Nephron progenitor cell (in vitro differentiated cells): Measurements from ENCODE around the gene THYN1.
A peak's percentile ranks its signal among the peaks of the same experiment; 100 is the strongest.
"Not testable (repeated sequence)": the region's sequence is repeated elsewhere in the genome, so short reads cannot be mapped to it uniquely, and the experiment has no call there.

Source experiments
- DNase-seq: peaks from one replicate; pipeline ENCODE4 v3.0.0; 2021
- H3K27ac Mint-ChIP-seq: 2 replicates; pipeline ENCODE4 v1.8.0; 2021; ENCODE audit warnings: mild to moderate bottlenecking, moderate library complexity, mixed read lengths
- H3K27me3 Mint-ChIP-seq: 2 replicates; pipeline ENCODE4 v1.8.0; 2021; ENCODE audit warnings: mild to moderate bottlenecking, low read depth, mixed read lengths; ENCODE audit not compliant: poor library complexity
- H3K36me3 Mint-ChIP-seq: 2 replicates; pipeline ENCODE4 v1.8.0; 2021; ENCODE audit warnings: low read depth, mixed read lengths
- H3K4me1 Mint-ChIP-seq: 2 replicates; pipeline ENCODE4 v1.8.0; 2021; ENCODE audit warnings: mixed read lengths
- H3K4me3 Mint-ChIP-seq: 2 replicates; pipeline ENCODE4 v1.8.0; 2021; ENCODE audit warnings: mild to moderate bottlenecking, moderate library complexity, mixed read lengths
- H3K9me3 Mint-ChIP-seq: 2 replicates; pipeline ENCODE4 v1.8.0; 2021; ENCODE audit warnings: mild to moderate bottlenecking, moderate library complexity, mixed read lengths
- CTCF ChIP-seq: fragments of 200-600 bp; sonication (generic); IDR thresholded peaks from 2 replicates; pipeline ENCODE4 v1.5.0; 2021; ENCODE audit warnings: antibody characterized with exemption

THYN1 gene

GRCh38 chr11:134283461-134284230 is 30.5 kb upstream of the THYN1 start:
- peaks cover 12% of the 10 kb centered on the region for H3K4me1 Mint-ChIP-seq
- H3K27me3 Mint-ChIP-seq, result peaks cover 26% of the 10 kb centered on the region
- DNase-seq, result no peak
- no peak overlapping the region for H3K4me3 Mint-ChIP-seq
- TF ChIP-seq CTCF, result no peak
- peaks cover 2% of the 10 kb centered on the region for H3K36me3 Mint-ChIP-seq
- peaks cover 11% of the 10 kb centered on the region for H3K9me3 Mint-ChIP-seq
- no peak overlapping the region for H3K27ac Mint-ChIP-seq

- peaks cover 5% of the 10 kb centered on the region for H3K4me1 Mint-ChIP-seq
- H3K27ac Mint-ChIP-seq, result no peak overlapping the region
- no peak for TF ChIP-seq CTCF
- peaks cover 38% of the 10 kb centered on the region for H3K27me3 Mint-ChIP-seq
- DNase-seq, result no peak
- H3K4me3 Mint-ChIP-seq, result no peak overlapping the region
- peaks cover 15% of the 10 kb centered on the region for H3K9me3 Mint-ChIP-seq
- H3K36me3 Mint-ChIP-seq, result peaks cover 5% of the 10 kb centered on the region
These were observed 29.2 kb upstream of the THYN1 start for GRCh38 chr11:134282121-134283045.

GRCh38 chr11:134281635-134282034 is 28.5 kb upstream of the THYN1 start:
- not testable (repeated sequence) for H3K4me1 Mint-ChIP-seq, DNase-seq, H3K4me3 Mint-ChIP-seq, H3K36me3 Mint-ChIP-seq, H3K27ac Mint-ChIP-seq
- H3K9me3 Mint-ChIP-seq, result peaks cover 18% of the 10 kb centered on the region
- peaks cover 43% of the 10 kb centered on the region for H3K27me3 Mint-ChIP-seq

GRCh38 chr11:134278356-134278755 is 25.2 kb upstream of the THYN1 start:
- Mint-ChIP-seq H3K36me3 (peaks cover 5% of the 10 kb centered on the region), H3K27me3 (peaks cover 63% of the 10 kb centered on the region), H3K4me3 (no peak overlapping the region), H3K4me1 (peaks cover 32% of the 10 kb centered on the region), H3K27ac (no peak overlapping the region), H3K9me3 (peaks cover 18% of the 10 kb centered on the region)
- no peak for TF ChIP-seq CTCF
- DNase-seq, result no peak

GRCh38 chr11:134277183-134278001 is 24.2 kb upstream of the THYN1 start:
- no peak for TF ChIP-seq CTCF
- Mint-ChIP-seq H3K27me3 (peaks cover 73% of the 10 kb centered on the region), H3K4me1 (peaks cover 42% of the 10 kb centered on the region), H3K4me3 (peak overlapping the region; percentile 90), H3K36me3 (peaks cover 5% of the 10 kb centered on the region), H3K9me3 (peaks cover 18% of the 10 kb centered on the region), H3K27ac (no peak overlapping the region)
- no peak for DNase-seq
